Measurements from ENCODE around the gene COL5A1.

COL5A1 gene

GRCh38 chr9:134626069-134626423 lies 15.6 kb upstream of the COL5A1 start:
- no peak overlapping the region for H3K4me3 ChIP-seq (ENCODE audit: control insufficient read depth, low read depth, low read length)
- no peak for TF ChIP-seq CTCF (IDR thresholded peaks at IDR 0.05; ENCODE audit: control insufficient read depth, insufficient read depth, low read depth, low read length, missing control alignments)
- DNase-seq (ENCODE audit: low read depth): no peak

- H3K4me3 ChIP-seq (ENCODE audit: control insufficient read depth, low read depth, low read length): no peak overlapping the region
- TF ChIP-seq CTCF (IDR thresholded peaks at IDR 0.05; ENCODE audit: control insufficient read depth, insufficient read depth, low read depth, low read length, missing control alignments): no peak
- peak; percentile 71 for DNase-seq (ENCODE audit: low read depth)
Observed at GRCh38 chr9:134626571-134627416, 14.8 kb upstream of the COL5A1 start.

- no peak for TF ChIP-seq CTCF (IDR thresholded peaks at IDR 0.05; ENCODE audit: control insufficient read depth, insufficient read depth, low read depth, low read length, missing control alignments)
- H3K4me3 ChIP-seq (ENCODE audit: control insufficient read depth, low read depth, low read length): no peak overlapping the region
- no peak for DNase-seq (ENCODE audit: low read depth)
Observed at GRCh38 chr9:134627417-134628353, 13.9 kb upstream of the COL5A1 start.

DNA sequence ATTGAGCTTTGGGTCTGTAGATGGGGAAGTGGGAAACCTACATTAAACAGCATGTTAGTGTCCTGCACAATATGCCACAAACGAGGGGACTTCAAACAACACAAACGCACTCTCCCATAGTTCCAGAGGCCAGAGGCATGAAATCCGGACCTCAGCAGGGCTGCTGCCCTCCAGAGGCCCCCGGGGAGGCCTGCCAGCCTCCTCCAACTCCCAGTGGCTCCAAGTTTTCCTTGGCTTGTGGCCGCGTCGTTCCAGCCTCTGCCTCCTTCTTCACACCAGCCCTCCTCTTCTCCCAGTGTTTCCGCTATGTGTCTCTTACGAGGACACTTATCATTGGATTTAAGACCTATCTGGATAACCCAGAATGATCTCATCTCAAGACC lies 13.3 kb upstream of the COL5A1 start:
- no peak for TF ChIP-seq CTCF (IDR thresholded peaks at IDR 0.05; ENCODE audit: control insufficient read depth, insufficient read depth, low read depth, low read length, missing control alignments)

DNA sequence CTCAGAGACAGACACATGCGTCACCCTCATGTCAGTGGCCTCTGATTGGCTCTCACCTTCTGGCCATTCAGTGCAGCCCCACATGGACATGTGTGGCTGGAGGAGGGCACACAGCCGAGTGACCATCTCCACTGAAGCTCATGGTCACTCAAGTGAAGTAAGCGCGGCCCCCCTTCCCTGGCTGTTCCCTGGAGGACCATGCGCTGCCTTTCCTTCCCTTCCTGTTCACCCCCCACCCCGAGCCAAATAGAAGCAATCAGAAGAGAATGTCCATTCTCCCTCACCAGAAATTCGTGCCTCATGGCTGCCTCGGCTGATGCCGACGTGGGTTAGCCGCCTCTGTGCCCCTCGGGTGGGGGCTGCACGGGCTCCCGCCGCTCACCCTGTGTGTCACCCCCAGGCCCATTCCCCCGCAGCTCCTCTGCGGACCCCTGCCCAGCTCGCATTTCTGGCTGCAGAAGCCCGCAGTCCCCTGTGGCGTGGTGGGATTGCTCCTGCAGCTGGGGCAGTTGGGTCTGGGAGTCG lies 12.5 kb upstream of the COL5A1 start:
- no peak for TF ChIP-seq CTCF (IDR thresholded peaks at IDR 0.05; ENCODE audit: control insufficient read depth, insufficient read depth, low read depth, low read length, missing control alignments)
- no peak overlapping the region for H3K4me3 ChIP-seq (ENCODE audit: control insufficient read depth, low read depth, low read length)
- no peak for DNase-seq (ENCODE audit: low read depth)

More for the DNA sequence above, 13.3 kb upstream of the COL5A1 start:
- no peak overlapping the region for H3K4me3 ChIP-seq (ENCODE audit: control insufficient read depth, low read depth, low read length)
- no peak for DNase-seq (ENCODE audit: low read depth)

DNA sequence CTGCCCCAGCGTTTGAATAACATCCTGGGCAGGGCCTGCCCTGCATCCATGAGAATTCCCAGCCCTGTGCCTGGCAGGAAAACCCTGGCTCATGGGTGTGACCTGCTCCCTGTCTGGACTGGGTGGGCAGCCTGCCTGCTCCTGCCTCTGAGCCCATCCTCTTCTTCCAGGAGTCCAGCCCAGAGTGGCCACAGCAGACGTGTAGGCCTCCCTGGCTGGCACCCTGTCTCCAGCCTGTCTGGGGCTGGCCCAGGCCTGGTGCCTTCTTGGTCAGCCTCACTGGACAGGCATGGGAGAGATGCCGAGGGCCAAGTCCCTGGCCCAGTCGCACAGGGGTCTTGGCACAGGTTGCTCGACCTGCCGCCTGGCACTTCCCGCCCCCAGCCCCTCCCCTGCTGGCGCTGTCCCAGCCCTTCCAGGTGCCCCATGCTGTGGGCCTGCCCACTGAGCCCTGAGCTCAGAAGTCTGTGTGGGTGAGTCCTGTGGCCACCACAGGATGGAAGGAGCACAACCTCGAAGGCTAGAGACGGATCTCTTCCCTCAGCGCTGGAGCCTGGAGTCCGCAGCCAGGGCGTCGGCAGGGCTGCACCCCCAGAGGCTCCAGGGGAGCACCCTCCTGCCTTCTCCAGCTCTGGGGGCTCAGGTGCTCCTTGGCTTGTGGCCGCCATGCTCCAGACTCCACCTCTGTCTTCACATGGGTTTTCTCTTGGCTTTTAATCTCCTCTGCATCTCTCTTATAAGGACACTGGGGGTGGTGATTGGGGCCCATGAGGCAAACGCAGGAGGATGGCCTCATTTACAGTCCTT lies 11.8 kb upstream of the COL5A1 start:
- DNase-seq (ENCODE audit: low read depth): no peak
- TF ChIP-seq CTCF (IDR thresholded peaks at IDR 0.05; ENCODE audit: control insufficient read depth, insufficient read depth, low read depth, low read length, missing control alignments): no peak
- H3K4me3 ChIP-seq (ENCODE audit: control insufficient read depth, low read depth, low read length): no peak overlapping the region
